ENCODE measurements around the gene SLC6A8. TPM values are rescaled to one million over a fixed set of nuclear protein-coding genes. Genes with fewer than 3 reads are reported as not detected.
A peak's percentile ranks its signal among the peaks of the same experiment; 100 is the strongest.

Gene SLC6A8
- total RNA-seq, 2 experiments from 2014 or later: 0.42 to 0.71 TPM

GRCh38 chrX:153686711-153687110 is 1.0 kb upstream of the SLC6A8 start:
- ATAC-seq (ENCODE audit: poor library complexity): no peak
- peaks cover 0 to 3% of the 10 kb centered on the region in 2 experiments for H3K27me3 ChIP-seq (ENCODE audit: control insufficient read depth in 1 of 2, insufficient read depth in 2 of 2, low read length in 2 of 2)

DNA sequence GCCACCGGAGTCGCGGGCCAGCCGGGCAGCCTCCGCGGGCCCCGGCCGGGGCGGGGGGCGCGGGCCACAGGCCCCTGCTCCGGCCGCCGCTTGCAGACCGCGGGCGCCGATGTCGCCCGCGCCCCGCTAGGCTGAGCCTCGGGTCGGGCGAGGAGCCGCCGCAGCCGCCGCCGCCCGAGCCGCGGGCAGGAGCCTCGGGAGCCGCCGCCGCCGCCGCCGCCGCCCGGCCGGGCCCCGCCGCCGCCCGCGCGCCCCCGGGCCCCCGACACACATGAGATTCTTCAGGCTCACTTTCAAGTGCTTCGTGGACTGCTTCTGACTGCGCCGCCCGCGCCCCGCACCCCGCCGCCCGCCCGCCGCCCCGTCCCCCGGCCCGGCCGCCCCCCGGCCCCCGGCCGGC is 345 bp downstream of the SLC6A8 start:
- intact Hi-C loops (cut with DNase I, micrococcal nuclease): loop anchor here in 1 of 2 experiments (5.0 to 10.0 kb wide), 2 partner anchors 67 to 264 kb away; no protein-coding TSS in a partner anchor
- DNase-seq: no peak
- POLR2A ChIA-PET: no interaction called here

More at GRCh38 chrX:153686711-153687110, 1.0 kb upstream of the SLC6A8 start:
- H3K36me3 Mint-ChIP-seq (ENCODE audit: low read depth): no peaks in the 10 kb centered on the region
- TF ChIP-seq, protein P1, sequence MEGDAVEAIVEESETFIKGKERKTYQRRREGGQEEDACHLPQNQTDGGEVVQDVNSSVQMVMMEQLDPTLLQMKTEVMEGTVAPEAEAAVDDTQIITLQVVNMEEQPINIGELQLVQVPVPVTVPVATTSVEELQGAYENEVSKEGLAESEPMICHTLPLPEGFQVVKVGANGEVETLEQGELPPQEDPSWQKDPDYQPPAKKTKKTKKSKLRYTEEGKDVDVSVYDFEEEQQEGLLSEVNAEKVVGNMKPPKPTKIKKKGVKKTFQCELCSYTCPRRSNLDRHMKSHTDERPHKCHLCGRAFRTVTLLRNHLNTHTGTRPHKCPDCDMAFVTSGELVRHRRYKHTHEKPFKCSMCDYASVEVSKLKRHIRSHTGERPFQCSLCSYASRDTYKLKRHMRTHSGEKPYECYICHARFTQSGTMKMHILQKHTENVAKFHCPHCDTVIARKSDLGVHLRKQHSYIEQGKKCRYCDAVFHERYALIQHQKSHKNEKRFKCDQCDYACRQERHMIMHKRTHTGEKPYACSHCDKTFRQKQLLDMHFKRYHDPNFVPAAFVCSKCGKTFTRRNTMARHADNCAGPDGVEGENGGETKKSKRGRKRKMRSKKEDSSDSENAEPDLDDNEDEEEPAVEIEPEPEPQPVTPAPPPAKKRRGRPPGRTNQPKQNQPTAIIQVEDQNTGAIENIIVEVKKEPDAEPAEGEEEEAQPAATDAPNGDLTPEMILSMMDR (IDR thresholded peaks at IDR 0.05): no peak
- H3K27ac Mint-ChIP-seq: no peak overlapping the region
- POLR2A ChIA-PET: no interaction called here
- intact Hi-C loops (cut with DNase I, micrococcal nuclease): loop anchor here in 1 of 2 experiments (5.0 to 10.0 kb wide), 2 partner anchors 68 to 266 kb away; no protein-coding TSS in a partner anchor
- Histone ChIP-seq H3K9me3 (ENCODE audit: control insufficient read depth in 1 of 2, insufficient read depth in 1 of 2, low read length in 2 of 2) (no peaks in the 10 kb centered on the region), H3K27ac (ENCODE audit: low read depth in 1 of 2, low read length in 2 of 2) (no peak overlapping the region), H3K36me3 (ENCODE audit: insufficient read depth, low read length) (no peaks in the 10 kb centered on the region), H3K4me1 (ENCODE audit: insufficient read depth, low read length) (peaks cover 6% of the 10 kb centered on the region), H3K4me3 (ENCODE audit: low read length) (no peak overlapping the region)
- peaks cover 7% of the 10 kb centered on the region for H3K27me3 Mint-ChIP-seq
- H3K9me3 Mint-ChIP-seq: no peaks in the 10 kb centered on the region
- CTCF ChIA-PET: no interaction called here
- no peaks in the 10 kb centered on the region for H3K4me1 Mint-ChIP-seq (ENCODE audit: low read depth)
- peak overlapping the region; percentile 69 for H3K4me3 Mint-ChIP-seq
- DNase-seq: no peak

DNA sequence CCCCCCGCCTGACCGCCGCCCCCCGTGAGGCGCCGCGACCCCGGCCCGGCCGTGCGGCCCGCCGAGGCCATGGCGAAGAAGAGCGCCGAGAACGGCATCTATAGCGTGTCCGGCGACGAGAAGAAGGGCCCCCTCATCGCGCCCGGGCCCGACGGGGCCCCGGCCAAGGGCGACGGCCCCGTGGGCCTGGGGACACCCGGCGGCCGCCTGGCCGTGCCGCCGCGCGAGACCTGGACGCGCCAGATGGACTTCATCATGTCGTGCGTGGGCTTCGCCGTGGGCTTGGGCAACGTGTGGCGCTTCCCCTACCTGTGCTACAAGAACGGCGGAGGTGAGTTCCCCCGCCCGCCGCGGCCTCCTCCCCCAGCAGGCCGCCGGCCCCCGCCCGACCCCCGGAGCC is 780 bp downstream of the SLC6A8 start:
- H3K36me3 Mint-ChIP-seq (ENCODE audit: low read depth): no peaks in the 10 kb centered on the region
- peaks cover 0 to 3% of the 10 kb centered on the region in 2 experiments for H3K27me3 ChIP-seq (ENCODE audit: control insufficient read depth in 1 of 2, insufficient read depth in 2 of 2, low read length in 2 of 2)
- no peak for ATAC-seq (ENCODE audit: poor library complexity)
- H3K4me1 Mint-ChIP-seq (ENCODE audit: low read depth): no peaks in the 10 kb centered on the region
- H3K4me1 ChIP-seq (ENCODE audit: insufficient read depth, low read length): peaks cover 6% of the 10 kb centered on the region
- no peak overlapping the region for H3K4me3 Mint-ChIP-seq
- intact Hi-C loops (cut with DNase I, micrococcal nuclease): loop anchor here in 1 of 2 experiments (5.0 to 10.0 kb wide), 2 partner anchors 66 to 264 kb away; no protein-coding TSS in a partner anchor
- ChIA-PET POLR2A (no interaction called here), CTCF (no interaction called here)
- DNase-seq: no peak
- no peaks in the 10 kb centered on the region for H3K36me3 ChIP-seq (ENCODE audit: insufficient read depth, low read length)
- H3K9me3 ChIP-seq (ENCODE audit: control insufficient read depth in 1 of 2, insufficient read depth in 1 of 2, low read length in 2 of 2): no peaks in the 10 kb centered on the region
- no peak overlapping the region for H3K4me3 ChIP-seq (ENCODE audit: low read length)
- TF ChIP-seq, protein P1 (IDR thresholded peaks at IDR 0.05): no peak
- no peak overlapping the region for H3K27ac ChIP-seq (ENCODE audit: low read depth in 1 of 2, low read length in 2 of 2)
- no peaks in the 10 kb centered on the region for H3K9me3 Mint-ChIP-seq
- H3K27me3 Mint-ChIP-seq: peaks cover 7% of the 10 kb centered on the region
- H3K27ac Mint-ChIP-seq: no peak overlapping the region

More for the DNA sequence above, 345 bp downstream of the SLC6A8 start:
- H3K4me3 Mint-ChIP-seq: no peak overlapping the region
- H3K9me3 Mint-ChIP-seq: no peaks in the 10 kb centered on the region
- H3K36me3 Mint-ChIP-seq (ENCODE audit: low read depth): no peaks in the 10 kb centered on the region
- TF ChIP-seq, protein P1 (IDR thresholded peaks at IDR 0.05): no peak
- CTCF ChIA-PET: no interaction called here
- no peaks in the 10 kb centered on the region for H3K9me3 ChIP-seq (ENCODE audit: control insufficient read depth in 1 of 2, insufficient read depth in 1 of 2, low read length in 2 of 2)
- no peak overlapping the region for H3K4me3 ChIP-seq (ENCODE audit: low read length)
- H3K27ac ChIP-seq (ENCODE audit: low read depth in 1 of 2, low read length in 2 of 2): no peak overlapping the region
- peaks cover 6% of the 10 kb centered on the region for H3K4me1 ChIP-seq (ENCODE audit: insufficient read depth, low read length)
- ATAC-seq (ENCODE audit: poor library complexity): peak; percentile 29
- H3K27me3 Mint-ChIP-seq: peaks cover 7% of the 10 kb centered on the region
- peaks cover 0 to 3% of the 10 kb centered on the region in 2 experiments for H3K27me3 ChIP-seq (ENCODE audit: control insufficient read depth in 1 of 2, insufficient read depth in 2 of 2, low read length in 2 of 2)
- H3K4me1 Mint-ChIP-seq (ENCODE audit: low read depth): no peaks in the 10 kb centered on the region
- H3K36me3 ChIP-seq (ENCODE audit: insufficient read depth, low read length): no peaks in the 10 kb centered on the region
- H3K27ac Mint-ChIP-seq: no peak overlapping the region
